T-cell (primary cell): Measurements from ENCODE around the gene ACP4. TPM values are rescaled to one million over a fixed set of nuclear protein-coding genes. Genes with fewer than 3 reads are reported as not detected.

Experiments used
- ATAC-seq, 4 experiments: fragments of 200-7000 bp in 3 of 4; fragments of 150-1000 bp in 1 of 4; cut with Tn5 transposase; replicated peaks in 1 of 4; 1 replicate in 3 of 4; 2 replicates in 1 of 4; pipeline ENCODE4 v1.10.0; 2021; ENCODE audit warnings: moderate library complexity in 3 of 4, mild to moderate bottlenecking in 2 of 4, moderate number of reproducible peaks in 1 of 4
- CTCF ChIA-PET, 2 donors: fragments of 300-600 bp; sonication (Branson Sonifier 250); formaldehyde crosslinking; loops; one replicate each; lab custom pipeline; 2022; ENCODE audit warnings: antibody characterized with exemption in 2 of 2; lab: Charles Lee
- POLR2A ChIA-PET, 2 donors: fragments of 300-600 bp; sonication (Branson Sonifier 250); formaldehyde crosslinking; loops; one replicate each; lab custom pipeline; 2022; ENCODE audit warnings: antibody characterized with exemption in 2 of 2; lab: Charles Lee
- DNase-seq, 35 experiments: peaks; one replicate each; pipeline versions ENCODE4 v3.0.0 to v3.0.0-alpha.2; 2013 to 2023
- H3K27ac ChIP-seq: one replicate; pipeline ENCODE4 v1.5.1; 2013; ENCODE audit warnings: low read length
- H3K27me3 ChIP-seq, 2 experiments: replicated peaks in 1 of 2; 1 replicate in 1 of 2; 2 replicates in 1 of 2; pipeline versions ENCODE4 v1.6.1 to v1.7.0; 2013; ENCODE audit warnings: low read length in 1 of 2, mixed read lengths in 1 of 2; ENCODE audit not compliant: control insufficient read depth in 2 of 2, insufficient read depth in 2 of 2; ENCODE audit errors: extremely low read depth in 1 of 2
- H3K36me3 ChIP-seq, 2 donors: 1 replicate in 1 of 2; 2 replicates in 1 of 2; pipeline versions ENCODE4 v1.6.1 to v1.7.0; 2013; ENCODE audit warnings: low read length in 1 of 2; ENCODE audit not compliant: control insufficient read depth in 2 of 2, insufficient read depth in 1 of 2; ENCODE audit errors: extremely low read depth in 1 of 2
- H3K4me1 ChIP-seq, 2 experiments: 1 replicate in 1 of 2; 2 replicates in 1 of 2; pipeline versions ENCODE4 v1.6.1 to v1.7.0; 2013; ENCODE audit warnings: low read length in 2 of 2, mixed read lengths in 1 of 2; ENCODE audit not compliant: insufficient read depth in 2 of 2, control insufficient read depth in 1 of 2; ENCODE audit errors: extremely low read depth in 1 of 2
- H3K4me3 ChIP-seq, 2 donors: 1 replicate in 1 of 2; 2 replicates in 1 of 2; pipeline versions ENCODE4 v1.5.1 to v1.7.0; 2013; ENCODE audit warnings: mild to moderate bottlenecking in 2 of 2, low read length in 1 of 2, moderate library complexity in 1 of 2; ENCODE audit not compliant: control insufficient read depth in 1 of 2; ENCODE audit errors: extremely low read depth in 1 of 2
- H3K9me3 ChIP-seq: 2 replicates; pipeline ENCODE4 v1.7.0; 2013
- H3K27ac Mint-ChIP-seq, 2 donors: one replicate each; pipeline ENCODE4 v1.8.0; 2020 to 2021; ENCODE audit warnings: mild to moderate bottlenecking in 2 of 2, mixed read lengths in 2 of 2
- H3K27me3 Mint-ChIP-seq, 2 donors: one replicate each; pipeline ENCODE4 v1.8.0; 2021 to 2022; ENCODE audit warnings: mixed read lengths in 2 of 2
- H3K36me3 Mint-ChIP-seq: one replicate; pipeline ENCODE4 v1.8.0; 2021; ENCODE audit warnings: mixed read lengths
- H3K4me1 Mint-ChIP-seq, 3 donors: one replicate each; pipeline ENCODE4 v1.8.0; 2020 to 2022; ENCODE audit warnings: mixed read lengths in 3 of 3, mild to moderate bottlenecking in 1 of 3
- H3K4me3 Mint-ChIP-seq, 3 donors: one replicate each; pipeline ENCODE4 v1.8.0; 2020 to 2022; ENCODE audit warnings: mild to moderate bottlenecking in 3 of 3, mixed read lengths in 3 of 3, moderate library complexity in 3 of 3
- H3K9me3 Mint-ChIP-seq, 3 donors: one replicate each; pipeline ENCODE4 v1.8.0; 2020 to 2022; ENCODE audit warnings: mixed read lengths in 3 of 3
- WGBS: methylation state at CpG from one replicate; pipeline ENCODE4 v1.1.5; 2013; ENCODE audit warnings: missing lambda C conversion rate; ENCODE audit not compliant: insufficient coverage; 5-methylcytosine and 5-hydroxymethylcytosine counted together
- total RNA-seq, 35 experiments: library from RNA in 6 of 35; stranded (reverse) in 6 of 35; fragments of 120-200 nt in 1 of 35; gene quantifications; one replicate each; pipeline versions ENCODE4 v1.2.1 to v1.2.4 and lab custom pipeline; 2013 to 2026

ACP4 gene
- total RNA-seq, 5 donors from 2014 or later (not counting 1 experiment from before 2014, with no cell fraction given) = not detected

DNA sequence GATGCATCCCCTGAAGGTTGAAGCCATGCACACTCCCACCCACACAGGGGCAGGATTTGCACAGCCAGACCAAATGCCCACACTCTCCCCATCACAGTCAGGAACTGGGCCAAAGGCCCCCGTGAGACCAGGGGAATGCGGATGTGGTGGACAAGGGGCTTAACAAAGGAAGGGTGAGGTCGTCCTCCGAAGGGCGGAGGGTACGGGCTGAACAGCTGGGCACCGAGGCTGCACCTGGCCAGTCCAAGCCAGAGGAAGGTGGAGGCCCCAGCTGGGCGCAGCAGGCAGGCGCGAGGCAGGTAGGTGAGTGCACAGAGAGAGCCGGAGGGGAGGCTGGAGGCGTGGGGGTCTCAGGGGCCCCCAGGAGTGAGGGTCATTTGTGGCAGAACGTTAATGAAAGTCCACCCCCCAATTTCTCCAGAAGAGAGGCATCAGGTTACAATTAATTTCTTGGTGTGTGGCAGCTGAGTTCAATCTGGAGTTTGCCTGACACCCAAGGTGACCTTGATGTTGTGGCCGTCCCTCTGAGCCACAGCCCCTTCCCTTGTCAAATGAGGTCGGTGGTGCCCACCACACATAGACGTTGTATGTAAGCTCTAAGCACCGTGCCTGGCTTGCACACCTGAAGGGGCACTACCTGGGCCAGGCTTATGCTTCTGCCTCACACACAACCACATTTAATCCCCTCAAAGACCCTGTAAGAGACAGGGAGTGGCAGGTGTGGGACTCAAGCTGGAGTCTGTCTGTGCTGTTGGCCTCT lies 40.2 kb downstream of the ACP4 start:
- no peaks in the 10 kb centered on the region for H3K36me3 Mint-ChIP-seq
- H3K4me1 Mint-ChIP-seq = peaks cover 3 to 7% (median 3%) of the 10 kb centered on the region in 3 donors
- Histone ChIP-seq H3K4me3 (no peak overlapping the region), H3K4me1 (peaks cover 0 to 6% of the 10 kb centered on the region in 2 experiments), H3K27ac (no peak overlapping the region), H3K9me3 (no peaks in the 10 kb centered on the region), H3K36me3 (no peaks in the 10 kb centered on the region), H3K27me3 (peaks cover 0 to 64% of the 10 kb centered on the region in 2 experiments)
- H3K27me3 Mint-ChIP-seq = peaks cover 50 to 64% of the 10 kb centered on the region in 2 donors
- ChIA-PET POLR2A (no interaction called here), CTCF (no interaction called here)
- ATAC-seq (no peak), DNase-seq (no peak)
- no peaks in the 10 kb centered on the region for H3K9me3 Mint-ChIP-seq
- 48% methylated on average over 7 of the region's 17 CpGs for WGBS
- no peak overlapping the region for H3K27ac Mint-ChIP-seq
- no peak overlapping the region for H3K4me3 Mint-ChIP-seq

- 60% methylated on average over 7 of the region's 7 CpGs for WGBS
- no peak overlapping the region for H3K27ac ChIP-seq
- peaks cover 0 to 66% of the 10 kb centered on the region in 2 experiments for H3K27me3 ChIP-seq
- H3K4me3 ChIP-seq = no peak overlapping the region
- no peaks in the 10 kb centered on the region for H3K36me3 ChIP-seq
- H3K9me3 ChIP-seq = no peaks in the 10 kb centered on the region
- DNase-seq (no peak), ATAC-seq (no peak)
- Mint-ChIP-seq H3K4me3 (no peak overlapping the region), H3K4me1 (peaks cover 5 to 8% (median 6%) of the 10 kb centered on the region in 3 donors), H3K27me3 (peaks cover 49 to 64% of the 10 kb centered on the region in 2 donors), H3K27ac (no peak overlapping the region), H3K9me3 (no peaks in the 10 kb centered on the region), H3K36me3 (no peaks in the 10 kb centered on the region)
- ChIA-PET CTCF (no interaction called here), POLR2A (no interaction called here)
- H3K4me1 ChIP-seq = peaks cover 0 to 10% of the 10 kb centered on the region in 2 experiments
These were observed 40.8 kb downstream of the ACP4 start for GRCh38 chr19:50831026-50831396.

DNA sequence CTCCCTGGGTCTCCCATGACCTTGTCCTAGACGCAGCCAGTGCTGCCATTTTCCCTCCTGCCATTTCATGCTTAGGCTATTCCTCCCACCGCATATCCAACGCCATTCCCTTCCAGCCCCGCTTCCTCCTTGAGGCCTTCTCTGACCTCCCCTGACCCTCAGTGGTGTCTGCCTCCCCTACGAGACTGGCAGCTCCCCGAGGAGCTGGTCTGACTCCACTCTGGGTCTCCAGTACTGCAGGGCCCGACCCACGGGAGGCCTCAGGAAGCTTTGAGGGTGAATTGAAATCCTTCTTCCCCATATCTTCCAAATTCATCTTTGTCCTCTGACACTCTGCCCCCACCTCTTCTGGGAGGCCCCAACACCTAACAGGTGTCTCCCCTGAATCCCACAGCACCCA lies 42.5 kb downstream of the ACP4 start:
- H3K36me3 ChIP-seq = no peaks in the 10 kb centered on the region
- Mint-ChIP-seq H3K4me3 (no peak overlapping the region), H3K9me3 (no peaks in the 10 kb centered on the region), H3K4me1 (peaks cover 8 to 17% (median 12%) of the 10 kb centered on the region in 3 donors), H3K27ac (peak overlapping the region in 1 of 2 donors; percentile 6), H3K27me3 (peaks cover 54 to 66% of the 10 kb centered on the region in 2 donors), H3K36me3 (no peaks in the 10 kb centered on the region)
- no peak for DNase-seq
- CTCF ChIA-PET = no interaction called here
- POLR2A ChIA-PET = no interaction called here
- H3K4me1 ChIP-seq = peaks cover 0 to 15% of the 10 kb centered on the region in 2 experiments
- H3K27me3 ChIP-seq = peaks cover 0 to 71% of the 10 kb centered on the region in 2 experiments
- WGBS = 78% methylated on average over 7 of the region's 8 CpGs
- no peaks in the 10 kb centered on the region for H3K9me3 ChIP-seq
- ATAC-seq = no peak
- H3K4me3 ChIP-seq = no peak overlapping the region
- H3K27ac ChIP-seq = no peak overlapping the region

DNA sequence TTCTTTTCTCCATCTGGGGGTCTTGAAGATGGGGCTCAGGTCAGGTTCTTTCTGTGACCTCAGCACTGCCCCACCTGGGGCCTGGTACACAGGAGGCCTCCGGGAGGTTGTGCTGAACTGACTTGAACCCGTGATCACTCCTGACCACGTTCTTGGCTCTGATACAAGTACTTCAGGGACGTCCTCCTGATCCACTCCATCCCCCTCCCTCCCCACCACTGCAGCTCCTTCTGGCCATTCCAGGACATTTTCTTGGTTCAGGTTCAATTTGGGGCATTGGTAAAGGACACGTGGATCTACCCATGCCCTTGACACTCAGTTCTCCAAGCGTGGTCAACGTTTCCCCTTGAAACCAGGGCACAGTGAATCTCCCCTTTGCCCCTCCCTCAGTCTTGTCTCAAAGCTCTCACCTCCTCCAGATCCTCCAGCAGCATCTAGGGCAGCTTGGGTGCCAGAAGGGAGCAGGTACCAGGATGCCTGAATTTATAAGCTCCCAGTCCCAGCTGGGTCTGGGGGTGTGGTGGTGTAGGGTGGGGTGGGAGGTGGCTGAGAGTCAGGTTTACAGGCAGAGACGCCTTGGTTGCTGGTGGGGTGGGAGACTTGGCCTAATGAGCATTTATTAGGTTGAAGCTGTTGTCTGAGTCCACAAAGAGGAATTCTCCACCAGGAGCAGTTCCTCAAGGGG lies 43.0 kb downstream of the ACP4 start, which contains the start of gene KLK15:
Gene KLK15, minus strand, starts transcription at position 458 of the 685 bp plus-strand sequence. CDS start 2,082 bp downstream, outside the sequence.
- 71% methylated on average over 7 of the region's 8 CpGs for WGBS
- H3K4me3 Mint-ChIP-seq = no peak within 1 kb of the TSS
- H3K27ac Mint-ChIP-seq = peak within 1 kb of the TSS in 1 of 2 donors; percentile 6

GRCh38 chr19:50833802-50834167 lies 43.6 kb downstream of the ACP4 start:
- Mint-ChIP-seq H3K9me3 (no peaks in the 10 kb centered on the region), H3K4me3 (no peak overlapping the region), H3K27ac (no peak overlapping the region), H3K36me3 (no peaks in the 10 kb centered on the region), H3K27me3 (peaks cover 56 to 65% of the 10 kb centered on the region in 2 donors), H3K4me1 (peaks cover 8 to 17% (median 14%) of the 10 kb centered on the region in 3 donors)
- H3K4me1 ChIP-seq = peaks cover 0 to 15% of the 10 kb centered on the region in 2 experiments
- no peak for ATAC-seq
- ChIA-PET POLR2A (no interaction called here), CTCF (no interaction called here)
- WGBS = 90% methylated on average over 6 of the region's 6 CpGs
- no peak overlapping the region for H3K27ac ChIP-seq
- no peaks in the 10 kb centered on the region for H3K36me3 ChIP-seq
- no peaks in the 10 kb centered on the region for H3K9me3 ChIP-seq
- DNase-seq = no peak
- H3K27me3 ChIP-seq = peaks cover 0 to 72% of the 10 kb centered on the region in 2 experiments
- H3K4me3 ChIP-seq = no peak overlapping the region

More for the DNA sequence above, 43.0 kb downstream of the ACP4 start, which contains the start of gene KLK15:
- POLR2A ChIA-PET = no interaction called here
- no peaks in the 10 kb centered on the region for H3K36me3 ChIP-seq
- no peak for ATAC-seq
- no peaks in the 10 kb centered on the region for H3K9me3 ChIP-seq
- H3K27ac ChIP-seq = no peak within 1 kb of the TSS
- no peak within 1 kb of the TSS for H3K4me3 ChIP-seq
- Mint-ChIP-seq H3K9me3 (no peaks in the 10 kb centered on the region), H3K36me3 (no peaks in the 10 kb centered on the region), H3K27me3 (peaks cover 54 to 63% of the 10 kb centered on the region in 2 donors), H3K4me1 (peaks cover 8 to 17% (median 14%) of the 10 kb centered on the region in 3 donors)
- peaks cover 0 to 71% of the 10 kb centered on the region in 2 experiments for H3K27me3 ChIP-seq
- peaks cover 0 to 15% of the 10 kb centered on the region in 2 experiments for H3K4me1 ChIP-seq
- DNase-seq = no peak
- CTCF ChIA-PET = no interaction called here

DNA sequence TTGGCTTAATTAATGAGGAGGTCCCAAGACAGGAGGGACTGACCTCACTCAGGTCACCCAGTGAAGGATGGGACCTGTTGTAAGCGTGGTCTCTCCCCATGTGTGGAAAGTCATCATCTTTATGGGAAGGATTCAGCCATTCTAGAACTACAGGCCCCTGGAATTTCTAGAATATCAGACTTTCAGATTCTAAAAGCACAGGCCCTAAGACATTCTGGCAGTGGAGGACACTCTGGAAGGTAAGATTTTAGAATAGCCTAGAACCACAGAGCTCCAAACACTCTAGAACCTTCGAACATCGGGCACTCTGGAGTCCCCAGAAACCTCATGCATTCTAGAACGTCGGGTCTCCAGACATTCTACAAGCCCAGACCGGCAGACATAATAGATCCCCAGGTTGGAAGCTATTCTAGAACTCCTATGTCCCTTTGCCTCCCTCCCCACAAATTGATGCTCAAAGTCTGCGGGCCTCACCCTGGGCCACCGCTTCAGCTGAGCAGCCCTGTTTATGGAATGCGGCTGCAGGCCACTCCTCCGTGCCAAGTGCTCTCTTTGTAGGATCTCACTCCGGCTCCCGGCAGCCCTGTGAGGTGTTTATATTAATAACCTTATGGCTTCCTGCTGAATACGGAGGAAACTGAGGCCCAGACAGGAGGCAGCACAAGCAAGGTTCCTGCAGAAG lies 45.0 kb downstream of the ACP4 start:
- Histone ChIP-seq H3K9me3 (no peaks in the 10 kb centered on the region), H3K4me3 (peak overlapping the region; percentile 56 to 76), H3K27me3 (peaks cover 0 to 75% of the 10 kb centered on the region in 2 experiments), H3K4me1 (peaks cover 0 to 15% of the 10 kb centered on the region in 2 experiments), H3K27ac (no peak overlapping the region), H3K36me3 (no peaks in the 10 kb centered on the region)
- Mint-ChIP-seq H3K36me3 (no peaks in the 10 kb centered on the region), H3K4me3 (peak overlapping the region; percentile 73 to 82 (median 79)), H3K4me1 (peaks cover 8 to 17% (median 14%) of the 10 kb centered on the region in 3 donors), H3K27ac (no peak overlapping the region), H3K27me3 (peaks cover 60 to 63% of the 10 kb centered on the region in 2 donors), H3K9me3 (no peaks in the 10 kb centered on the region)
- DNase-seq (no peak), ATAC-seq (peak in 2 of 4 experiments; percentile 5 to 10)
- WGBS = 67% methylated on average over 3 of the region's 13 CpGs
- ChIA-PET CTCF (no interaction called here), POLR2A (no interaction called here)
